HG03025 (cell line): ENCODE results near the gene STMP1.
"Not testable (repeated sequence)": the region's sequence is repeated elsewhere in the genome, so short reads cannot be mapped to it uniquely, and the experiment has no call there.

Source experiments
- ATAC-seq: cut with Tn5 transposase; IDR thresholded peaks from one replicate; pipeline ENCODE4 v1.9.1; 2021; ENCODE audit warnings: mild to moderate bottlenecking, moderate library complexity; ENCODE audit not compliant: unreplicated experiment, low FRiP score

The STMP1 gene

GRCh38 chr7:135692606-135693005 is 30.3 kb downstream of the STMP1 start:
- not testable (repeated sequence) for ATAC-seq

GRCh38 chr7:135693558-135693957 is 31.2 kb downstream of the STMP1 start:
- ATAC-seq = no peak

GRCh38 chr7:135697276-135698049 is 35.1 kb downstream of the STMP1 start:
- no peak for ATAC-seq

- ATAC-seq = no peak
Measured at GRCh38 chr7:135704074-135704473, 41.8 kb downstream of the STMP1 start.

- no peak for ATAC-seq
Measured at GRCh38 chr7:135704698-135705097, 42.4 kb downstream of the STMP1 start.

- ATAC-seq = no peak
Measured at GRCh38 chr7:135706038-135706742, 43.9 kb downstream of the STMP1 start.

GRCh38 chr7:135706858-135707569 is 44.7 kb downstream of the STMP1 start:
- ATAC-seq = no peak

GRCh38 chr7:135707570-135707966 is 45.3 kb downstream of the STMP1 start:
- ATAC-seq = no peak

- ATAC-seq = no peak
Measured at GRCh38 chr7:135708041-135708440, 45.7 kb downstream of the STMP1 start.

GRCh38 chr7:135709508-135709907 is 47.2 kb downstream of the STMP1 start:
- no peak for ATAC-seq

- ATAC-seq = no peak
Measured at GRCh38 chr7:135710417-135711138, 48.3 kb downstream of the STMP1 start.

- ATAC-seq = no peak
Measured at GRCh38 chr7:135711139-135711469, 48.8 kb downstream of the STMP1 start.

GRCh38 chr7:135712182-135712782 is 50.0 kb downstream of the STMP1 start:
- no peak for ATAC-seq

GRCh38 chr7:135712796-135713195 is 50.5 kb downstream of the STMP1 start:
- ATAC-seq = no peak

GRCh38 chr7:135713836-135714470 is 51.6 kb downstream of the STMP1 start:
- ATAC-seq = no peak

- no peak for ATAC-seq
Measured at GRCh38 chr7:135714534-135715009, 52.3 kb downstream of the STMP1 start.

GRCh38 chr7:135715055-135715522 is 52.8 kb downstream of the STMP1 start:
- no peak for ATAC-seq

- no peak for ATAC-seq
Measured at GRCh38 chr7:135715673-135716072, 53.4 kb downstream of the STMP1 start.

- no peak for ATAC-seq
Measured at GRCh38 chr7:135716677-135717238, 54.4 kb downstream of the STMP1 start.
